Liver (tissue), 3 donors: Measurements from ENCODE around the gene RNASE7.

Experiments
- CTCF ChIP-seq: fragments of 150-350 bp; IDR thresholded peaks from 2 replicates; pipeline ENCODE4 v1.5.1; 2017; ENCODE audit warnings: improper control_type of control experiment, low read depth, low read length; ENCODE audit not compliant: missing input control
- EGR1 ChIP-seq, 2 donors: IDR thresholded peaks; 2 replicates each; pipeline ENCODE4 v1.6.1; 2016 to 2018; ENCODE audit warnings: antibody characterized with exemption in 2 of 2, low read depth in 2 of 2
- JUND ChIP-seq, 2 donors: IDR thresholded peaks; 2 replicates each; pipeline ENCODE4 v1.6.1; 2016; ENCODE audit warnings: antibody characterized with exemption in 2 of 2
- MAX ChIP-seq: IDR thresholded peaks from 2 replicates; pipeline ENCODE4 v1.6.1; 2016; ENCODE audit warnings: antibody characterized with exemption
- REST ChIP-seq: IDR thresholded peaks from 2 replicates; pipeline ENCODE4 v1.6.1; 2016; ENCODE audit warnings: antibody characterized with exemption, mild to moderate bottlenecking
- RXRA ChIP-seq, 2 donors: IDR thresholded peaks; 2 replicates each; pipeline ENCODE4 v1.6.1; 2017 to 2018; ENCODE audit warnings: antibody characterized with exemption in 2 of 2, mild to moderate bottlenecking in 1 of 2
- SP1 ChIP-seq: IDR thresholded peaks from 2 replicates; pipeline ENCODE4 v1.6.1; 2018; ENCODE audit warnings: antibody characterized with exemption, mild to moderate bottlenecking
- TAF1 ChIP-seq: conservative IDR thresholded peaks from 2 replicates; pipeline ENCODE4 v1.6.1; 2016; ENCODE audit warnings: antibody characterized with exemption, mild to moderate bottlenecking
- ZBTB33 ChIP-seq: IDR thresholded peaks from 2 replicates; pipeline ENCODE4 v1.6.1; 2016; ENCODE audit warnings: antibody characterized with exemption
- donor health status: healthy.
- donor health status: healthy.

- TF ChIP-seq SP1 (no peak), MAX (no peak), ZBTB33 (no peak), CTCF (no peak), EGR1 (IDR thresholded peaks at IDR 0.05; ENCODE audit: low read depth in 2 of 2) (no peak), REST (no peak), TAF1 (no peak), RXRA (IDR thresholded peaks at IDR 0.05) (no peak), JUND (IDR thresholded peaks at IDR 0.05) (no peak)
These were observed 26.9 kb upstream of the RNASE7 start for GRCh38 chr14:21015312-21015711.
